NCI-H1417 (cell line): Measurements from ENCODE around the gene FCHO2.

Experiments
- DNase-seq, 3 experiments: peaks; one replicate each; lab custom pipeline; 2025; lab: John Stamatoyannopoulos, UW

The FCHO2 gene

DNA sequence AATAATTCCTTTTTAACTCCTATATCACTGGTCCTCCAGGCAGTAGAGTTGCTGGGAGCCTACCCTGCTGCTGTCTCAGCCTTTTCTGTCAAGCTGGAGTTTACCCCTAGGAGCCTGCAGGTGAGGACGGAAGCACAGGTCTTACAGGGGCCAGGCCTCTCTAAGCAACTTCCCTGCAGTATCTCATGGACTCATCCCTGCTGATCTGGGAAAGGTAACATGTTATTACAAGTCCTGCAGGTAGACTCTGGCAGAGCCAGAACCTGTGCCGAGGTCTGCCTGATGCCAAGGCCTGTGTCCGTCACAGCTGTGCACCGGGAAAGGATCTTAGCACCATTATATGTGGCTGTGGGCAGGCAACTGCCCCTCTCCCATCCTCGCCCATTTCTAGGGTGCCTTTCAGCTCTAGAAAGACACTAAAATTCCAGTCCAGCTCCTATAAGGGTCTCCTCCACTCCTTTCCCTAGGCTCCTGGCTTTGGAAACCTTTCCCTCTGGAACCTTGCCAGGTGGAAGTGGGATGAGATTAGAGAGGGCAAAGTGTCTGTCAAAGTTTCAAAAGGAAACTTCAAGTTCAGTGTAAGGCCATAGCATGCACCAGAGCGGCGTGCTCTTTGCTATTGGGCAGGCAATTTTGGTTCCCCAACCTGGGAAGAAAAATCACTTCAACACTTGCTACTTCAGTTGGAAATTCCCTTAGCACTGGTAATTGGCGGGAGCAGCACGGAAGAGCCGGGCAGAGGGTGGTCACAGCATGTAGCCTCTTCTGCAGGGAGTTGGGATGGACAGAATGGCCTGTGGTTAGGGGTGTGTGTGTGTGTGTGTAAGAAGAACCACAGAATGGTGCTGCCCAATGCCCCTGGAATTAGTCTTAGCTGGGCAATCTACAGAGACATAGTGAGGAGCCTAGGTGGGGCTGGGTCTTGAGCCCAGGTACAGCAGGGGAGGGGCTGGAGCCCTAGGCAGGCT lies 182.0 kb downstream of the FCHO2 start:
- no peak for DNase-seq

DNA sequence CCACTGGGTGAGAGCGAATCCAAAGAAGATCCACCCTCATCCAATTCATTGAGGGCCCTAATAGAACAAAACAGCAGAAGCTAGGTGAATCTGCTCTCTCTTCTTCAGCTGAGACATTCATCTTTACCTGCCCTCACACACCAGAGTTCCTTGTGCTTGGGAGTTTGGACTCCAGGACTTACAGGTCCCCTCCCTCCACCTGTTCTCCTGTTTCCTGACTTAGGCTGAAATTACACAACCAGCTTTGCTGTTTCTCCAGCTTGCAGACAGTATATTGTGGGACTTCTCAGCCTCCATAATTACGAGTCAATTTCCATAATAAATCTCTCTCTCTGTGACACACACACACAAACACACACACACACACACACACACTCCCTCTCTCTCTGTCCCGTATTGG lies 183.6 kb downstream of the FCHO2 start:
- peak in 1 of 3 experiments; percentile 21 for DNase-seq
